DMS53 (cell line): ENCODE measurements around the gene CYTH3.
"Not testable (repeated sequence)": the region's sequence is repeated elsewhere in the genome, so short reads cannot be mapped to it uniquely, and the experiment has no call there.

Experiments
- DNase-seq: peaks from one replicate; lab custom pipeline; 2025; lab: John Stamatoyannopoulos, UW

The CYTH3 gene

GRCh38 chr7:6272481-6273323 lies at the start of gene CYTH3:
TSS of gene CYTH3 (minus strand) at chr7:6272624. CDS start at chr7:6272507, 117 bp downstream.
- DNase-seq = peak; percentile 95

- DNase-seq = peak; percentile 71
These were observed 48.4 kb upstream of the CYTH3 start for GRCh38 chr7:6320791-6321190.

GRCh38 chr7:6317797-6318438 lies 45.5 kb upstream of the CYTH3 start:
- DNase-seq = no peak

- no peak for DNase-seq
These were observed 43.8 kb upstream of the CYTH3 start for GRCh38 chr7:6316226-6316625.

GRCh38 chr7:6315746-6316145 lies 43.3 kb upstream of the CYTH3 start:
- DNase-seq = no peak

- no peak for DNase-seq
These were observed 38.0 kb upstream of the CYTH3 start for GRCh38 chr7:6310271-6310993.

- DNase-seq = peak; percentile 22
These were observed 35.3 kb upstream of the CYTH3 start for GRCh38 chr7:6307762-6308161.

- DNase-seq = peak; percentile 98
These were observed 34.0 kb upstream of the CYTH3 start for GRCh38 chr7:6306471-6306870.

GRCh38 chr7:6305330-6305729 lies 32.9 kb upstream of the CYTH3 start:
- peak; percentile 40 for DNase-seq

GRCh38 chr7:6301446-6301845 lies 29.0 kb upstream of the CYTH3 start:
- not testable (repeated sequence) for DNase-seq

GRCh38 chr7:6299774-6300173 lies 27.4 kb upstream of the CYTH3 start:
- peak; percentile 93 for DNase-seq

GRCh38 chr7:6294839-6295238 lies 22.4 kb upstream of the CYTH3 start:
- no peak for DNase-seq

- DNase-seq = no peak
These were observed 20.8 kb upstream of the CYTH3 start for GRCh38 chr7:6293202-6293601.

- DNase-seq = not testable (repeated sequence)
These were observed 19.5 kb upstream of the CYTH3 start for GRCh38 chr7:6291941-6292340.

- DNase-seq = no peak
These were observed 19.1 kb upstream of the CYTH3 start for GRCh38 chr7:6291531-6291930.

GRCh38 chr7:6290319-6290741 lies 17.9 kb upstream of the CYTH3 start:
- peak; percentile 33 for DNase-seq

GRCh38 chr7:6288270-6288860 lies 15.9 kb upstream of the CYTH3 start:
- DNase-seq = no peak

- no peak for DNase-seq
These were observed 14.1 kb upstream of the CYTH3 start for GRCh38 chr7:6286486-6286885.

GRCh38 chr7:6284461-6285360 lies 12.3 kb upstream of the CYTH3 start:
- peak; percentile 43 for DNase-seq

GRCh38 chr7:6284055-6284400 lies 11.6 kb upstream of the CYTH3 start:
- DNase-seq = no peak

GRCh38 chr7:6283391-6284054 lies 11.1 kb upstream of the CYTH3 start:
- not testable (repeated sequence) for DNase-seq
